Right lobe of liver (tissue), 4 donors: ENCODE results near the gene BCDIN3D.

Experiments used
- CTCF ChIP-seq, 4 donors: fragments of 200-600 bp in 3 of 4; fragments of 450-650 bp in 1 of 4; IDR thresholded peaks; one replicate each; pipeline versions ENCODE4 v1.5.1 to v1.8.0; 2016 to 2022; ENCODE audit warnings: antibody characterized with exemption in 4 of 4, mild to moderate bottlenecking in 2 of 4
- POLR2A ChIP-seq: fragments of 450-650 bp; IDR thresholded peaks from one replicate; pipeline ENCODE4 v1.6.1; 2017; ENCODE audit warnings: antibody characterized with exemption, mild to moderate bottlenecking
- donor health status: DM: no; HTN: no; CAD: no.
- donor health status: DM: no; HTN: no; CAD: no.
- donor health status: DM: no; HTN: yes; CAD: no.

GRCh38 chr12:49875115-49875720 lies 32.3 kb upstream of the BCDIN3D start:
- no peak for TF ChIP-seq POLR2A
- TF ChIP-seq CTCF (IDR thresholded peaks at IDR 0.05) = no peak
